Caco-2 (cell line): ENCODE measurements around the gene CRY2. TPM values are rescaled to one million over a fixed set of nuclear protein-coding genes. Genes with fewer than 3 reads are reported as not detected.

ENCODE experiments used
- BruUV-seq: library from RNA; stranded (reverse); fragments of 400-500 nt; replicated peaks from 2 replicates; lab custom pipeline; 2021; lab: Mats Ljungman, UMichigan
- CTCF ChIA-PET: fragments of 300-600 bp; sonication (Branson Sonifier 250); formaldehyde crosslinking; loops from one replicate; lab custom pipeline; 2022; ENCODE audit warnings: antibody characterized with exemption; lab: Charles Lee
- POLR2A ChIA-PET: fragments of 300-600 bp; sonication (Branson Sonifier 250); formaldehyde crosslinking; loops from one replicate; lab custom pipeline; 2022; ENCODE audit warnings: antibody characterized with exemption; lab: Charles Lee
- DNase-seq, 2 experiments: peaks; one replicate each; pipeline versions ENCODE4 v3.0.0 to v3.0.0-alpha.2; 2020 to 2022
- H3K27me3 ChIP-seq: replicated peaks from 2 replicates; pipeline ENCODE4 v1.6.0; 2011; ENCODE audit warnings: low read length; ENCODE audit not compliant: control insufficient read depth, insufficient read depth
- H3K36me3 ChIP-seq: 2 replicates; pipeline ENCODE4 v1.5.1; 2011; ENCODE audit warnings: low read length; ENCODE audit not compliant: control insufficient read depth, insufficient read depth
- H3K4me1 ChIP-seq: fragments of 250-450 bp; sonication (Bioruptor Pico); 2 replicates; pipeline ENCODE4 v1.5.1; 2020; ENCODE audit warnings: mild to moderate bottlenecking
- H3K4me3 ChIP-seq: 2 replicates; pipeline ENCODE4 v1.5.1; 2011; ENCODE audit warnings: low read depth, mild to moderate bottlenecking, control low read depth, low read length
- H3K9me3 ChIP-seq: fragments of 250-450 bp; sonication (Bioruptor Pico); 2 replicates; pipeline ENCODE4 v1.5.1; 2020; ENCODE audit warnings: mild to moderate bottlenecking, moderate library complexity
- H3K27ac Mint-ChIP-seq: one replicate; pipeline ENCODE4 v1.8.0; 2022; ENCODE audit warnings: mixed read lengths; ENCODE audit not compliant: unreplicated experiment
- H3K27me3 Mint-ChIP-seq: one replicate; pipeline ENCODE4 v1.8.0; 2022; ENCODE audit warnings: mixed read lengths; ENCODE audit not compliant: insufficient read depth, unreplicated experiment
- H3K36me3 Mint-ChIP-seq: one replicate; pipeline ENCODE4 v1.8.0; 2022; ENCODE audit warnings: mild to moderate bottlenecking, mixed read lengths; ENCODE audit not compliant: insufficient read depth, unreplicated experiment
- H3K4me1 Mint-ChIP-seq: one replicate; pipeline ENCODE4 v1.8.0; 2022; ENCODE audit warnings: low read depth, mixed read lengths; ENCODE audit not compliant: unreplicated experiment
- H3K4me3 Mint-ChIP-seq: one replicate; pipeline ENCODE4 v1.8.0; 2022; ENCODE audit warnings: mild to moderate bottlenecking, moderate library complexity, mixed read lengths; ENCODE audit not compliant: unreplicated experiment
- H3K9me3 Mint-ChIP-seq: one replicate; pipeline ENCODE4 v1.8.0; 2022; ENCODE audit warnings: mixed read lengths; ENCODE audit not compliant: unreplicated experiment
- intact Hi-C: fragments of 100-400 bp; cut with micrococcal nuclease; formaldehyde crosslinking; loops from one replicate; pipeline ENCODE4 v1.10.0; 2022; ENCODE audit not compliant: unreplicated experiment
- total RNA-seq: library from RNA; stranded (reverse); gene quantifications from 2 replicates; pipeline ENCODE4 v1.2.3, GENCODE V29; 2022
- TF ChIP-seq, protein P1 (sequence below), 2 experiments: fragments of 200-600 bp in 1 of 2; IDR thresholded peaks; 1 replicate in 1 of 2; 2 replicates in 1 of 2; pipeline versions ENCODE4 v1.5.1 to v1.8.0; 2011 to 2022; ENCODE audit warnings: antibody characterized with exemption in 1 of 2, control low read depth in 1 of 2, inconsistent platforms in 1 of 2, low read depth in 1 of 2, low read length in 1 of 2, mild to moderate bottlenecking in 1 of 2, moderate library complexity in 1 of 2; ENCODE audit not compliant: insufficient read depth in 1 of 2, severe bottlenecking in 1 of 2, unreplicated experiment in 1 of 2

CRY2 gene
- total RNA-seq, 1 experiment from 2014 or later, result 28.5 TPM

GRCh38 chr11:45909594-45910475 is 62.6 kb downstream of the CRY2 start:
- H3K27ac Mint-ChIP-seq, result no peak overlapping the region
- Histone ChIP-seq H3K4me1 (no peaks in the 10 kb centered on the region; the same call in 1 of the 2 replicates), H3K9me3 (no peaks in the 10 kb centered on the region), H3K27me3 (no peaks in the 10 kb centered on the region), H3K36me3 (peaks cover 3% of the 10 kb centered on the region), H3K4me3 (no peak overlapping the region)
- intact Hi-C loops, result no loop called here
- BruUV-seq, result no TSS peak
- peaks cover 34% of the 10 kb centered on the region for H3K36me3 Mint-ChIP-seq
- no peaks in the 10 kb centered on the region for H3K27me3 Mint-ChIP-seq
- no peaks in the 10 kb centered on the region for H3K4me1 Mint-ChIP-seq
- TF ChIP-seq, protein P1, sequence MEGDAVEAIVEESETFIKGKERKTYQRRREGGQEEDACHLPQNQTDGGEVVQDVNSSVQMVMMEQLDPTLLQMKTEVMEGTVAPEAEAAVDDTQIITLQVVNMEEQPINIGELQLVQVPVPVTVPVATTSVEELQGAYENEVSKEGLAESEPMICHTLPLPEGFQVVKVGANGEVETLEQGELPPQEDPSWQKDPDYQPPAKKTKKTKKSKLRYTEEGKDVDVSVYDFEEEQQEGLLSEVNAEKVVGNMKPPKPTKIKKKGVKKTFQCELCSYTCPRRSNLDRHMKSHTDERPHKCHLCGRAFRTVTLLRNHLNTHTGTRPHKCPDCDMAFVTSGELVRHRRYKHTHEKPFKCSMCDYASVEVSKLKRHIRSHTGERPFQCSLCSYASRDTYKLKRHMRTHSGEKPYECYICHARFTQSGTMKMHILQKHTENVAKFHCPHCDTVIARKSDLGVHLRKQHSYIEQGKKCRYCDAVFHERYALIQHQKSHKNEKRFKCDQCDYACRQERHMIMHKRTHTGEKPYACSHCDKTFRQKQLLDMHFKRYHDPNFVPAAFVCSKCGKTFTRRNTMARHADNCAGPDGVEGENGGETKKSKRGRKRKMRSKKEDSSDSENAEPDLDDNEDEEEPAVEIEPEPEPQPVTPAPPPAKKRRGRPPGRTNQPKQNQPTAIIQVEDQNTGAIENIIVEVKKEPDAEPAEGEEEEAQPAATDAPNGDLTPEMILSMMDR (IDR thresholded peaks at IDR 0.05; ENCODE audit: insufficient read depth in 1 of 2, low read depth in 1 of 2, low read length in 1 of 2, severe bottlenecking in 1 of 2, unreplicated experiment in 1 of 2), result no peak
- H3K9me3 Mint-ChIP-seq, result no peaks in the 10 kb centered on the region
- DNase-seq, result no peak
- no peak overlapping the region for H3K4me3 Mint-ChIP-seq
- ChIA-PET CTCF (interaction anchor here (0.9 kb wide), 1 partner anchor 97 kb away, joined by 3 read pairs; no protein-coding TSS in a partner anchor), POLR2A (interaction anchor here (1.2 kb wide), 1 partner anchor 12 kb away, joined by 3 read pairs; no protein-coding TSS in a partner anchor)

DNA sequence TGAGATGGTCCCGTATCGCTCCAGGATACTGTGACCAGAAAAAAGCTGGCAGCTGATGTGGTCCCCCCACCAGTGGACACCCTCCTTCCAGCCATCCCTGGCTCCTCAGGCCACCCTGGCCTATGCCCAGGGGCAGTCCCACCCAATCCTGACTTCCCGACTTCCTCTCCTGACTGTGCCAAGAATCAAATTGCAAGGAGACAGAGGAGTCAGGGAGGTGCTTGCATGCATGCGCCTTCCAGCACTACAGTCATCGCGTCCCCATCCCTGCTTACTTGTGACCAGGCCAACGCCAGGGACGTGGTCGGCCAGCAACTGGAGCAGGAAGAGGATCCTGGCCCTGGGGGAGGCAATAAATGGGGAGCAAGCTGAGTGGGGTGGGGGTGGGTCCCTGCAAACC is 63.3 kb downstream of the CRY2 start:
- no peaks in the 10 kb centered on the region for H3K9me3 Mint-ChIP-seq
- POLR2A ChIA-PET, result no interaction called here
- peaks cover 35% of the 10 kb centered on the region for H3K36me3 Mint-ChIP-seq
- H3K27me3 ChIP-seq, result no peaks in the 10 kb centered on the region
- intact Hi-C loops, result no loop called here
- H3K27me3 Mint-ChIP-seq, result no peaks in the 10 kb centered on the region
- BruUV-seq, result no TSS peak
- no peak overlapping the region for H3K4me3 Mint-ChIP-seq
- no peak overlapping the region for H3K4me3 ChIP-seq
- no peaks in the 10 kb centered on the region for H3K9me3 ChIP-seq
- no peaks in the 10 kb centered on the region for H3K4me1 ChIP-seq
- no peak overlapping the region for H3K27ac Mint-ChIP-seq
- peaks cover 3% of the 10 kb centered on the region for H3K36me3 ChIP-seq
- TF ChIP-seq, protein P1 (IDR thresholded peaks at IDR 0.05; ENCODE audit: insufficient read depth in 1 of 2, low read depth in 1 of 2, low read length in 1 of 2, severe bottlenecking in 1 of 2, unreplicated experiment in 1 of 2), result no peak
- no peak for DNase-seq
- H3K4me1 Mint-ChIP-seq, result no peaks in the 10 kb centered on the region
- CTCF ChIA-PET, result no interaction called here

GRCh38 chr11:45913514-45913913 is 66.2 kb downstream of the CRY2 start:
- Histone ChIP-seq H3K4me3 (no peak overlapping the region), H3K27me3 (no peaks in the 10 kb centered on the region), H3K36me3 (peaks cover 3% of the 10 kb centered on the region), H3K4me1 (peaks cover 5% of the 10 kb centered on the region; the same call in 1 of the 2 replicates), H3K9me3 (no peaks in the 10 kb centered on the region)
- no peak overlapping the region for H3K27ac Mint-ChIP-seq
- ChIA-PET CTCF (interaction anchor here (0.6 kb wide), 1 partner anchor 8 kb away, joined by 3 read pairs; no protein-coding TSS in a partner anchor), POLR2A (no interaction called here)
- no TSS peak for BruUV-seq
- H3K4me3 Mint-ChIP-seq, result no peak overlapping the region
- DNase-seq, result no peak
- no peaks in the 10 kb centered on the region for H3K9me3 Mint-ChIP-seq
- H3K36me3 Mint-ChIP-seq, result peaks cover 31% of the 10 kb centered on the region
- TF ChIP-seq, protein P1 (IDR thresholded peaks at IDR 0.05; ENCODE audit: insufficient read depth in 1 of 2, low read depth in 1 of 2, low read length in 1 of 2, severe bottlenecking in 1 of 2, unreplicated experiment in 1 of 2), result no peak
- H3K27me3 Mint-ChIP-seq, result no peaks in the 10 kb centered on the region
- no peaks in the 10 kb centered on the region for H3K4me1 Mint-ChIP-seq
- intact Hi-C loops, result no loop called here
